K562 (cell line): ENCODE measurements around the gene TTC21A. TPM values are rescaled to one million over a fixed set of nuclear protein-coding genes. Genes with fewer than 3 reads are reported as not detected.

Source experiments
- CBFA2T2 ChIP-seq: fragments of 450-650 bp; conservative IDR thresholded peaks from 2 replicates; pipeline ENCODE4 v1.6.1; 2017; ENCODE audit warnings: mild to moderate bottlenecking
- CHCHD3 ChIP-seq: fragments of 250-450 bp; sonication (Bioruptor Pico); IDR thresholded peaks from 2 replicates; pipeline ENCODE4 v2.1.2; 2022; ENCODE audit warnings: mild to moderate bottlenecking
- GATAD2A ChIP-seq: fragments of 450-650 bp; IDR thresholded peaks from 2 replicates; pipeline ENCODE4 v1.6.1; 2017
- LARP7 ChIP-seq: fragments of 450-650 bp; IDR thresholded peaks from 2 replicates; pipeline ENCODE4 v1.6.1; 2016
- NCOA4 ChIP-seq: fragments of 450-650 bp; IDR thresholded peaks from 2 replicates; pipeline ENCODE4 v1.6.1; 2018; ENCODE audit warnings: mild to moderate bottlenecking; ENCODE audit not compliant: partially characterized antibody
- RBM34 ChIP-seq: fragments of 200-400 bp; formaldehyde crosslinking; IDR thresholded peaks from 2 replicates; pipeline ENCODE4 v1.6.1; 2018; ENCODE audit warnings: low read length, borderline replicate concordance; ENCODE audit not compliant: insufficient read depth
- RCOR1 ChIP-seq, 2 experiments: IDR thresholded peaks; 2 replicates each; pipeline ENCODE4 v1.6.1; 2012; ENCODE audit warnings: low read depth in 2 of 2, low read length in 2 of 2, borderline replicate concordance in 1 of 2, improper control_type of control experiment in 1 of 2
- SMAD2 ChIP-seq: fragments of 150-350 bp; IDR thresholded peaks from 2 replicates; pipeline ENCODE4 v1.6.1; 2014; ENCODE audit warnings: low read depth, mild to moderate bottlenecking, low read length
- SMAD4 ChIP-seq: fragments of 250-450 bp; sonication (Bioruptor Pico); conservative IDR thresholded peaks from 2 replicates; pipeline ENCODE4 v1.8.0; 2021; ENCODE audit warnings: inconsistent platforms, mild to moderate bottlenecking, moderate library complexity
- SMARCC2 ChIP-seq: fragments of 450-650 bp; IDR thresholded peaks from 2 replicates; pipeline ENCODE4 v1.6.1; 2017; ENCODE audit warnings: antibody characterized with exemption, moderate library complexity, mild to moderate bottlenecking, low read depth
- SMARCE1 ChIP-seq: fragments of 450-650 bp; IDR thresholded peaks from 2 replicates; pipeline ENCODE4 v1.7.1; 2016; ENCODE audit warnings: mild to moderate bottlenecking
- TAF7 ChIP-seq: fragments of 450-650 bp; IDR thresholded peaks from 2 replicates; pipeline ENCODE4 v1.6.1; 2016; ENCODE audit warnings: missing genetic modification characterization, missing compliant biosample characterization
- TRIM24 ChIP-seq, 2 experiments: fragments of 450-650 bp; IDR thresholded peaks; 2 replicates each; pipeline ENCODE4 v1.6.1; 2016
- ZNF253 ChIP-seq: fragments of 250-450 bp; sonication (Bioruptor Pico); conservative IDR thresholded peaks from 2 replicates; pipeline ENCODE4 v1.6.1; 2021; ENCODE audit warnings: mild to moderate bottlenecking
- ZNF263 ChIP-seq: sonication (generic); formaldehyde crosslinking; IDR thresholded peaks from 2 replicates; pipeline ENCODE4 v1.8.0; 2022; ENCODE audit warnings: mild to moderate bottlenecking, missing genetic modification reagents, borderline replicate concordance
- ZNF354B ChIP-seq: fragments of 250-450 bp; sonication (Bioruptor Pico); IDR thresholded peaks from 2 replicates; pipeline ENCODE4 v1.4.0; 2020
- polyA plus RNA-seq, 8 experiments: library from polyadenylated mRNA; depleted of rRNA in 4 of 8; stranded (reverse) in 5 of 8; unstranded in 3 of 8; fragments of >200 nt; fragmentation: Nextera tagmentation in 2 of 8; fragmentation: Illumina TruSeq in 1 of 8; extraction: Ambion mirVana in 2 of 8; extraction: Trizol in 1 of 8; gene quantifications; 2 replicates each; pipeline versions ENCODE4 v1.2.1 to v1.2.3, GENCODE V29; 2011 to 2014; ENCODE audit warnings: inconsistent platforms in 1 of 8, missing spikeins in 1 of 8
- total RNA-seq, 7 experiments: library from RNA; depleted of rRNA in 6 of 7; stranded (reverse); fragments of >200 nt in 6 of 7; fragmentation: Illumina TruSeq in 2 of 7; extraction: Trizol in 2 of 7; gene quantifications; 2 replicates each; pipeline versions ENCODE4 v1.2.1 to v1.2.3, GENCODE V29; 2011 to 2021; ENCODE audit warnings: low replicate concordance in 1 of 7
- TF ChIP-seq, protein P1 (sequence below): fragments of 450-650 bp; formaldehyde crosslinking; IDR thresholded peaks from 2 replicates; pipeline ENCODE4 v1.4.0; 2020; ENCODE audit warnings: mild to moderate bottlenecking
- TF ChIP-seq, protein P2 (sequence below), 2 experiments: fragments of 450-650 bp in 1 of 2; sonication (generic) in 1 of 2; formaldehyde crosslinking in 1 of 2; IDR thresholded peaks; 2 replicates each; pipeline versions ENCODE4 v1.7.1 to v1.9.0; 2016 to 2022; ENCODE audit warnings: inconsistent platforms in 1 of 2, mild to moderate bottlenecking in 1 of 2, missing genetic modification reagents in 1 of 2

The TTC21A gene
- total and polyA plus RNA-seq, 9 of the 15 experiments (the other 6 are each of a cell fraction or from before 2014, with no cell fraction given): 0.22 to 1.4 (median 0.70) TPM

DNA sequence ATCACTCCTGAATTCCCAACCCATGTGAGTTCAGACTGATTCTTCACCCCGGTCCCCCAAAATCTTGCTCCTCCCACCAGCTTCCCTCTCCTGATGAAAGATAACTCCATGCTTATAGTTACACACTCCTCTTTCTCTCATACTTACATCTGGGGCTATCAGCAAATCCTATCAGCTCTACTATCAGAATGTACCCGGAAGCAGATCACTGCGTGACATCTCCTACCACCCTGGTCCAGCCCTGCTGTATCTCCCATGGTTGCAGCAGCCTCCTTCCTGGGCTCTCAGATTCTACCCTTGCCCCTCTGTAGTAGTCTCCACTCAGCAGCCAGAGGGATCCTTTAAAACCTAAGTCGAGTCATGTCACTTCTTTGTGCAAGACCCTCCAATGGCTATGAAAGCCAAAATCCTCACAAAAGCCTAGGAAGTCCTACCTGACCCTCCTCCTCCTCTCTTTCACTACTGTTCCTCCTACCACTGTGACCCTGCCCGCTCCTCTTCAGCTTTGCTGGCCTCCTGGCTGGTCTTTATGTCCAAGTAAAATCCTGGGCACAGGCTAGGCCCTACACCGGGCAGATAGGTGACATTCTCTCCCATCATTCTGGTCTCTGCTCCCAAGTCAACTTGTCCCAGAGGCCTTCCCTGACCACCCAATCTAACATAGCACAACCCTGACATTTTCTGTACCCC, 68.7 kb downstream of the TTC21A start (continued):
- TF ChIP-seq SMARCC2 (no peak), TRIM24 (IDR thresholded peaks at IDR 0.05) (no peak), RCOR1 (IDR thresholded peaks at IDR 0.05; ENCODE audit: borderline replicate concordance in 1 of 2, low read depth in 2 of 2, low read length in 2 of 2) (peak in 1 of 2 experiments; percentile 35; a peak in 1 of 4 replicates), TAF7 (tag) (no peak), GATAD2A (0 out of 2 replicates have a peak, but pooled peaks have one; percentile 38), RBM34 (no peak), CHCHD3 (no peak), SMAD4 (CRISPR knock-in tag) (no peak), CBFA2T2 (no peak), NCOA4 (no peak), SMARCE1 (peak; percentile 45; the same call in 1 of the 2 replicates), LARP7 (no peak), SMAD2 (no peak), ZNF253 (CRISPR knock-in tag) (no peak), ZNF354B (CRISPR knock-in tag) (no peak), ZNF263 (CRISPR knock-in tag) (no peak)
- TF ChIP-seq, protein P1, sequence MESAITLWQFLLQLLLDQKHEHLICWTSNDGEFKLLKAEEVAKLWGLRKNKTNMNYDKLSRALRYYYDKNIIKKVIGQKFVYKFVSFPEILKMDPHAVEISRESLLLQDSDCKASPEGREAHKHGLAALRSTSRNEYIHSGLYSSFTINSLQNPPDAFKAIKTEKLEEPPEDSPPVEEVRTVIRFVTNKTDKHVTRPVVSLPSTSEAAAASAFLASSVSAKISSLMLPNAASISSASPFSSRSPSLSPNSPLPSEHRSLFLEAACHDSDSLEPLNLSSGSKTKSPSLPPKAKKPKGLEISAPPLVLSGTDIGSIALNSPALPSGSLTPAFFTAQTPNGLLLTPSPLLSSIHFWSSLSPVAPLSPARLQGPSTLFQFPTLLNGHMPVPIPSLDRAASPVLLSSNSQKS (CRISPR knock-in tag): no peak
- TF ChIP-seq, protein P2, sequence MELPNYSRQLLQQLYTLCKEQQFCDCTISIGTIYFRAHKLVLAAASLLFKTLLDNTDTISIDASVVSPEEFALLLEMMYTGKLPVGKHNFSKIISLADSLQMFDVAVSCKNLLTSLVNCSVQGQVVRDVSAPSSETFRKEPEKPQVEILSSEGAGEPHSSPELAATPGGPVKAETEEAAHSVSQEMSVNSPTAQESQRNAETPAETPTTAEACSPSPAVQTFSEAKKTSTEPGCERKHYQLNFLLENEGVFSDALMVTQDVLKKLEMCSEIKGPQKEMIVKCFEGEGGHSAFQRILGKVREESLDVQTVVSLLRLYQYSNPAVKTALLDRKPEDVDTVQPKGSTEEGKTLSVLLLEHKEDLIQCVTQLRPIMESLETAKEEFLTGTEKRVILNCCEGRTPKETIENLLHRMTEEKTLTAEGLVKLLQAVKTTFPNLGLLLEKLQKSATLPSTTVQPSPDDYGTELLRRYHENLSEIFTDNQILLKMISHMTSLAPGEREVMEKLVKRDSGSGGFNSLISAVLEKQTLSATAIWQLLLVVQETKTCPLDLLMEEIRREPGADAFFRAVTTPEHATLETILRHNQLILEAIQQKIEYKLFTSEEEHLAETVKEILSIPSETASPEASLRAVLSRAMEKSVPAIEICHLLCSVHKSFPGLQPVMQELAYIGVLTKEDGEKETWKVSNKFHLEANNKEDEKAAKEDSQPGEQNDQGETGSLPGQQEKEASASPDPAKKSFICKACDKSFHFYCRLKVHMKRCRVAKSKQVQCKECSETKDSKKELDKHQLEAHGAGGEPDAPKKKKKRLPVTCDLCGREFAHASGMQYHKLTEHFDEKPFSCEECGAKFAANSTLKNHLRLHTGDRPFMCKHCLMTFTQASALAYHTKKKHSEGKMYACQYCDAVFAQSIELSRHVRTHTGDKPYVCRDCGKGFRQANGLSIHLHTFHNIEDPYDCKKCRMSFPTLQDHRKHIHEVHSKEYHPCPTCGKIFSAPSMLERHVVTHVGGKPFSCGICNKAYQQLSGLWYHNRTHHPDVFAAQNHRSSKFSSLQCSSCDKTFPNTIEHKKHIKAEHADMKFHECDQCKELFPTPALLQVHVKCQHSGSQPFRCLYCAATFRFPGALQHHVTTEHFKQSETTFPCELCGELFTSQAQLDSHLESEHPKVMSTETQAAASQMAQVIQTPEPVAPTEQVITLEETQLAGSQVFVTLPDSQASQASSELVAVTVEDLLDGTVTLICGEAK (IDR thresholded peaks at IDR 0.05): peak; percentile 40; the same call in 1 of the 2 replicates
- TF ChIP-seq, protein P2 (CRISPR knock-in tag; IDR thresholded peaks at IDR 0.05): no peak
